ENCODE data around the gene EFNA3. TPM values are rescaled to one million over a fixed set of nuclear protein-coding genes. Genes with fewer than 3 reads are reported as not detected.

Gene EFNA3
- total RNA-seq, 1 donor from 2014 or later = 6.6 TPM

GRCh38 chr1:155091071-155092051 lies 12.7 kb downstream of the EFNA3 start:
- Mint-ChIP-seq H3K27ac (ENCODE audit: unreplicated experiment) (no peak overlapping the region), H3K4me1 (peaks cover 5% of the 10 kb centered on the region), H3K27me3 (ENCODE audit: low read depth) (peaks cover 49% of the 10 kb centered on the region), H3K36me3 (ENCODE audit: low read depth) (no peaks in the 10 kb centered on the region), H3K4me3 (no peak overlapping the region), H3K9me3 (no peaks in the 10 kb centered on the region)
- peak; percentile 97 for DNase-seq (ENCODE audit: low read depth, low spot score)
- TF ChIP-seq CTCF (conservative IDR thresholded peaks at IDR 0.05) = peak; percentile 97

GRCh38 chr1:155092131-155092530 lies 13.5 kb downstream of the EFNA3 start:
- H3K27ac Mint-ChIP-seq (ENCODE audit: unreplicated experiment) = no peak overlapping the region
- TF ChIP-seq CTCF (conservative IDR thresholded peaks at IDR 0.05) = no peak
- no peak overlapping the region for H3K4me3 Mint-ChIP-seq
- no peaks in the 10 kb centered on the region for H3K9me3 Mint-ChIP-seq
- H3K4me1 Mint-ChIP-seq = peaks cover 5% of the 10 kb centered on the region
- H3K27me3 Mint-ChIP-seq (ENCODE audit: low read depth) = peaks cover 54% of the 10 kb centered on the region
- no peaks in the 10 kb centered on the region for H3K36me3 Mint-ChIP-seq (ENCODE audit: low read depth)
- no peak for DNase-seq (ENCODE audit: low read depth, low spot score)

DNA sequence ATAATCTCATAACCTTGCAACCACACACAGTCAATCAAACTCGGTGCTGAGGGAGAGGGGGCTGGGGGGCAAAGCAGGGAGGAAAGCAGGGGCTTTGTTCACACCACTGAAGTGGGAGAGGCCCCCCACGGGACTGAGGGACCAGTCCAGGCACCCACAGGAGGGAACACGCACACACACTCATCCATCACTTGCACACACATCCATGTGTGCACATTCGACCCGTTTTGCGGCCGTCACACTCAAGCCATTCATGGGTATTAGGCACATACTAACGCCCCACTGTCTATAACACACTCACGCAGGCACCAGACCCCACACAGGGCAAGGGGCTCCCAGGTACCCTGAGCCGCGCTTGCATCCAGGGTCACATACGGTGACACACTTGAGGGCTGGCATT lies 14.0 kb downstream of the EFNA3 start:
- no peak for TF ChIP-seq CTCF (conservative IDR thresholded peaks at IDR 0.05)
- H3K27ac Mint-ChIP-seq (ENCODE audit: unreplicated experiment) = peak overlapping the region; percentile 43
- no peak overlapping the region for H3K4me3 Mint-ChIP-seq
- peaks cover 51% of the 10 kb centered on the region for H3K27me3 Mint-ChIP-seq (ENCODE audit: low read depth)
- H3K9me3 Mint-ChIP-seq = no peaks in the 10 kb centered on the region
- H3K4me1 Mint-ChIP-seq = peaks cover 5% of the 10 kb centered on the region
- H3K36me3 Mint-ChIP-seq (ENCODE audit: low read depth) = no peaks in the 10 kb centered on the region
- no peak for DNase-seq (ENCODE audit: low read depth, low spot score)

DNA sequence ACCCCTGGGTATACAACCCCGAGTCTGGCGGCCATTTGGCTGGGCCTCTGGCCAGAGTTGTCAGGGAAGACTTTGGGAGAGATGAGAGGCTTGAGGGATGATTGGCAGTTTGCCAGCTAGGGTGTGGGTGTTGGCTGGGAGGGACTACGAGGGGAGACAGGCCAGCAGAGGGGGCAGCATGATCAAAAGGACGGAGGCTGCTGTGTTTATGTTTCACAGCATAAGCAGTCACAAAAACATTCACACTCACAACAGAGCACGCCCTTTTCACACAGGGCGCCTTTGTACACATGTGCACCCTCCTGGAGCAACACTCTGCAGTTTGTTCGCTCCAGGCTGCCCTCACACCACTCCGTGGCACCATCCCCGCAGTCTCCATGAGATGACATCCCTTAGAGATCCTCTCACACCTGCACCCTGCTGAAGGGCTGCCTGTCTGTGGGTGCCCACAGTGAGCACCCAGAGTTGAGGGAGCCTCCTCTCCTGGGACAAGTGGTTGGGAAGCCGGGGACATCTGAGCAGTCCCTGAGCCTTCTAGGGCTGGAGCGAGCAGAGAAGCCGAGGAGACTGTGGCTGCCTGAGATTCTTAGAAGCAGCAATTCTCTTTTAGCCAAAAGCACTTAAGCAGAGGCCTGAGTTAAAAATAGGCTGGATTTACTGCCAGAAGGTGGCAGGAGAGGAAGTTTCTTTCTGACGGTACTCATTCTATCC lies 15.4 kb downstream of the EFNA3 start:
- H3K4me1 Mint-ChIP-seq = peaks cover 5% of the 10 kb centered on the region
- H3K36me3 Mint-ChIP-seq (ENCODE audit: low read depth) = no peaks in the 10 kb centered on the region
- H3K9me3 Mint-ChIP-seq = no peaks in the 10 kb centered on the region
- H3K27me3 Mint-ChIP-seq (ENCODE audit: low read depth) = peaks cover 53% of the 10 kb centered on the region
- peak; percentile 60 for TF ChIP-seq CTCF (conservative IDR thresholded peaks at IDR 0.05)
- no peak overlapping the region for H3K4me3 Mint-ChIP-seq
- DNase-seq (ENCODE audit: low read depth, low spot score) = no peak
- H3K27ac Mint-ChIP-seq (ENCODE audit: unreplicated experiment) = no peak overlapping the region

DNA sequence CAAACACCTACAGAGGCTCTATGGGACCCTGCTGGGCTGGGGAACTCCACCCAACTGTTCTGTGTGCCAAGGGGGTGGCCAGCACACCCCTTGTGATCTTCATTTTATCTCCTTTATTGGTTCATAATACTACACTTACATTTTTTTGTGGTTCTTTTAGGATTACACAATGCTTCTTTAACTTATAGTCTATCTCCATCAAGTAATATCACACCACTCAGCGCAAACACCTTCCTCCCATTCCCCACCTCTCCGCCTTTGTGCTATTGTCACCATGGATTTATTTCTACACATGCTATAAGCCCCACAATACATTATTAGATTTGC lies 15.9 kb downstream of the EFNA3 start:
- Mint-ChIP-seq H3K27ac (ENCODE audit: unreplicated experiment) (peak overlapping the region; percentile 22), H3K4me1 (peaks cover 5% of the 10 kb centered on the region), H3K27me3 (ENCODE audit: low read depth) (peaks cover 53% of the 10 kb centered on the region), H3K9me3 (no peaks in the 10 kb centered on the region), H3K36me3 (ENCODE audit: low read depth) (no peaks in the 10 kb centered on the region), H3K4me3 (no peak overlapping the region)
- TF ChIP-seq CTCF (conservative IDR thresholded peaks at IDR 0.05) = no peak
- no peak for DNase-seq (ENCODE audit: low read depth, low spot score)

All from neural crest cell (in vitro differentiated cells).